Testis (tissue), 3 donors: ENCODE data around the gene DUSP3. TPM values are rescaled to one million over a fixed set of nuclear protein-coding genes. Genes with fewer than 3 reads are reported as not detected.
A peak's percentile ranks its signal among the peaks of the same experiment; 100 is the strongest.

Source experiments
- DNase-seq: peaks from one replicate; pipeline ENCODE4 v3.0.0-alpha.2; 2019
- H3K27ac ChIP-seq, 2 donors: fragments of 200-600 bp; sonication (generic); one replicate each; pipeline ENCODE4 v1.5.1; 2019
- H3K27me3 ChIP-seq: fragments of 200-600 bp; sonication (generic); one replicate; pipeline ENCODE4 v1.5.1; 2019
- H3K36me3 ChIP-seq: fragments of 200-600 bp; sonication (generic); one replicate; pipeline ENCODE4 v1.5.1; 2017; ENCODE audit warnings: low read depth; ENCODE audit errors: missing control alignments
- H3K4me1 ChIP-seq: fragments of 200-600 bp; sonication (generic); one replicate; pipeline ENCODE4 v1.5.1; 2019
- H3K4me3 ChIP-seq, 2 donors: fragments of 200-600 bp; sonication (generic); one replicate each; pipeline ENCODE4 v1.5.1; 2017 to 2019
- H3K9me3 ChIP-seq: fragments of 200-600 bp; sonication (generic); one replicate; pipeline ENCODE4 v1.5.1; 2017
- CTCF ChIP-seq, 3 experiments: fragments of 450-650 bp in 2 of 3; fragments of 200-600 bp in 1 of 3; sonication (generic) in 1 of 3; IDR thresholded peaks; one replicate each; pipeline ENCODE4 v1.5.1; 2016 to 2019; ENCODE audit warnings: antibody characterized with exemption in 3 of 3, mild to moderate bottlenecking in 2 of 3, moderate library complexity in 1 of 3
- POLR2A ChIP-seq: fragments of 450-650 bp; IDR thresholded peaks from one replicate; pipeline ENCODE4 v1.6.1; 2017; ENCODE audit warnings: antibody characterized with exemption, mild to moderate bottlenecking, moderate library complexity
- WGBS, 2 donors: methylation state at CpG; one replicate each; pipeline ENCODE4 v1.1.5; 2018; 5-methylcytosine and 5-hydroxymethylcytosine counted together
- intact Hi-C: fragments of 100-400 bp; cut with DNase I; formaldehyde crosslinking; loops from one replicate; pipeline ENCODE4 v1.15.1; 2023; ENCODE audit warnings: low total_unique reads
- polyA plus RNA-seq: library from polyadenylated mRNA; stranded (reverse); fragments of 350-450 nt; fragmentation: Illumina TruSeq; extraction: RNeasy Lipid Tissue Mini Kit (QIAGEN cat#74804); gene quantifications from one replicate; pipeline ENCODE4 v1.2.3, GENCODE V29; 2014; ENCODE audit warnings: low read depth, low replicate concordance; ENCODE audit not compliant: insufficient read depth
- total RNA-seq, 2 donors: library from RNA; depleted of rRNA; stranded (reverse); fragments of >200 nt; gene quantifications; one replicate each; pipeline ENCODE4 v1.2.3, GENCODE V29; 2016

The DUSP3 gene
- total and polyA plus RNA-seq, 3 donors from 2014 or later = 54.8 to 75.1 (median 59.2) TPM

GRCh38 chr17:43782913-43783680, 4.3 kb upstream of the DUSP3 start:
- H3K4me3 ChIP-seq = no peak overlapping the region
- H3K27me3 ChIP-seq = no peaks in the 10 kb centered on the region
- H3K27ac ChIP-seq = no peak overlapping the region
- DNase-seq = no peak
- intact Hi-C loops = no loop called here
- no peaks in the 10 kb centered on the region for H3K9me3 ChIP-seq
- 81 to 89% methylated on average over 15 of the region's 15 CpGs for WGBS, 2 donors
- peaks cover 13% of the 10 kb centered on the region for H3K4me1 ChIP-seq
- no peak for TF ChIP-seq CTCF (IDR thresholded peaks at IDR 0.05)
- H3K36me3 ChIP-seq = no peaks in the 10 kb centered on the region

DNA sequence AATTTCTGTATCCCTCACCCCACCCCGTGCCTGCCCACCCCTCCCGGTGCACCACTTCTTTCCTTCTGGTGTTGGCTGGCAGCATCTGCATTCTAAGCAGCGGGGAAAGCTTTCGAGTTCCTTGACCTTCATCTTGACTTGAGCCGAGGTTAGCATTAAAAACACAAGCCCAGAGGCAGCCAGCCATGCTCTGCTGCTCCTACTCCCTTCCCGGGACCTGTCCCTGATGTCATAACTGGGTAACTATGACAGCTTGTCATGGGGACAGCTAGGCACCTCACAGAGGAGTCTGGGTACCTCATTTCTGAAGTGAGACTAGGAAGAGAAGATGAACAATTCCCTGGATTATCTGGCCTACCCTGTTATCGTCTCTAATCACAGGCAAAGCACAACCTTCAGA, 1.4 kb upstream of the DUSP3 start, which contains the start of gene CFAP97D1:
Gene CFAP97D1 (plus strand): TSS at position 301 of the 400 bp plus-strand sequence. CDS start 28 bp downstream, at position 329.
- TF ChIP-seq CTCF (IDR thresholded peaks at IDR 0.05) (no peak), POLR2A (no peak)
- Histone ChIP-seq H3K27me3 (no peaks in the 10 kb centered on the region), H3K9me3 (no peaks in the 10 kb centered on the region), H3K4me3 (peak within 1 kb of the TSS; percentile 91 to 97), H3K4me1 (peaks cover 21% of the 10 kb centered on the region), H3K36me3 (no peaks in the 10 kb centered on the region), H3K27ac (peak within 1 kb of the TSS; percentile 74 to 100)
- no peak for DNase-seq
- 37 to 40% methylated on average over 7 of the region's 7 CpGs for WGBS, 2 donors
- intact Hi-C loops = no loop called here

- no peak for DNase-seq
- Histone ChIP-seq H3K27me3 (no peaks in the 10 kb centered on the region), H3K36me3 (no peaks in the 10 kb centered on the region), H3K4me3 (peak overlapping the region; percentile 91 to 97), H3K4me1 (peaks cover 21% of the 10 kb centered on the region), H3K9me3 (no peaks in the 10 kb centered on the region), H3K27ac (peak overlapping the region; percentile 74 to 100)
- WGBS, 2 donors = 7 to 9% methylated on average over 20 to 26 of the region's 26 CpGs
- intact Hi-C loops = no loop called here
- TF ChIP-seq CTCF (IDR thresholded peaks at IDR 0.05) (no peak), POLR2A (no peak)
Measured at GRCh38 chr17:43779145-43780125, 658 bp upstream of the DUSP3 start.

GRCh38 chr17:43774304-43775250, 4.2 kb downstream of the DUSP3 start:
- H3K9me3 ChIP-seq = no peaks in the 10 kb centered on the region
- H3K4me1 ChIP-seq = peaks cover 13% of the 10 kb centered on the region
- 93 to 95% methylated on average over 16 of the region's 16 CpGs for whole genome bisulfite sequencing, 2 donors
- no peak overlapping the region for H3K4me3 ChIP-seq
- TF ChIP-seq CTCF (IDR thresholded peaks at IDR 0.05) (no peak), POLR2A (no peak)
- DNase-seq = no peak
- H3K36me3 ChIP-seq = no peaks in the 10 kb centered on the region
- no peaks in the 10 kb centered on the region for H3K27me3 ChIP-seq
- H3K27ac ChIP-seq = no peak overlapping the region
- intact Hi-C loops = no loop called here
